ENCODE data around the gene TBCK.
"Not testable (repeated sequence)": the region's sequence is repeated elsewhere in the genome, so short reads cannot be mapped to it uniquely, and the experiment has no call there.

TBCK gene

GRCh38 chr4:106284227-106284626 is 31.8 kb downstream of the TBCK start:
- no peak for DNase-seq

- no peak for DNase-seq
Measured at GRCh38 chr4:106277140-106277675, 38.8 kb downstream of the TBCK start.

GRCh38 chr4:106273831-106274230 is 42.2 kb downstream of the TBCK start:
- DNase-seq, result no peak

GRCh38 chr4:106270736-106271135 is 45.3 kb downstream of the TBCK start:
- DNase-seq, result no peak

GRCh38 chr4:106269711-106270110 is 46.3 kb downstream of the TBCK start:
- DNase-seq, result no peak

- DNase-seq, result no peak
Measured at GRCh38 chr4:106268786-106269185, 47.2 kb downstream of the TBCK start.

DNA sequence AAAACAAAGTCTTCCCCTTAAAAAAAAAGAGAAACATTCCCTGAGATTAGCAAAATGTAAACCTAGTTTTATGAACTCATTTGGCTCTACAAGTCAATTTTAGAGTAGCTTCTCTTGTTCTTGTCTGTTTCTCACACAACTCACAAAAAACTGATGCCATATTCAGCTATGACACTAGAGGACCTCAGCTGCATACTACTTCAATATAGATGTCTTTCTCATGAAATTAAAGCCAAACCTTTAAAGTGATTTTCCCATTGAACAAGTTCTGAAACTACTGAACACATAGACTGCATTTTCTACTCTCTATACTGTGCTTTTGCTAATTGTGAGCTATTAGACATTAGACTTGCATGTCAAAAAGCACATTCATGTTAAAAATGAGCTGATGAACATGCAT is 49.8 kb downstream of the TBCK start:
- DNase-seq, result peak; percentile 15

DNA sequence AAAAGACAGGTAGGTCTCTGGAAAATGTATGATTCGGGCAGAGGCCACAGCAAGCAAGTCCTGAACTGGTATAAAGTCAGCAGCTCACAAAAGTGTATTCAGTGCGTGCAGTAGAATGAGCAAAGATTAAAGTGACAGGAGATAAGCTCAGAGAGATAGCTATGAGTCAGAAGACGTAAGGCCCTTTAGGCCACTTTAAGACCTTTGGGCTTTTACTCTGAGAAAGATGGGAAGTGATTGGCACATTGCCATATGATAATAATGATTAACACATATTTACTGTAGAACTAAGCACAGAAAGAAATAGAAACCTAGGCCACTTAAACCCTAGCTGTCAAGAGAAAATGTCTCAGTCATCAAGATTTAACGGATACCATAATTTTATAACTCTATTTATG is 51.7 kb downstream of the TBCK start:
- DNase-seq, result no peak

DNA sequence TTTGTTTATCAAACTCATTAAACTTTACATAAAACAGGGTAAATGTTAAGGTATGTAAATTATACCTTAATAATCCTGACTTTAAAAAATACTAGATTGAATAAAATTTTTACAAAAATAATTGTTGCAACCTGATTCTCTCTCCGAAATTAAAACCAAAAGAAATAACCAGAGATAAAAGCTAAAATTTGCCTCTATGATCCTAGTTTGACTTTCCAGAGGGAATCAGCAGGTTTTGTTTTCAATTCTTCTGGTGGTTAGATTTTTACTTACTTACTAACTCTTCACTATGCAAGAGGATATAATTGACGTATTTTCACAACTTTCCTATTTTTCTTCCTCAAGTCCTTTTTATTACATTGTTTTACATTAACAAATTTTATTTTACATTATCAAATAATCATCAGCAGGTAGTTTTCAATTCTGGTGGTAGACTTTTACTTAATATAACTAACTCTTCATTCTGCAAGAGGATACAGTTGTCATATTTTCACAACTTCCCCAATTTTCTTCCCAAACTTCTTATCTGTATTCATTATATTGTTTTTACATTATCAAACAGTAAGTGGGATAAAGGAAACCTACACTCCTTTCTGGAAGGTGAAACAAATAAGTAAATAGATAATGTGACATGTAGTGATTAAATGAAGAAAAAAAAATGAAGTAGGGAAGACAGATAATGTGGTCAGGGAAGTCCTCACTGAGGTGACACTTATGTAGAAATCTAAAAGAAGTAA is 52.2 kb downstream of the TBCK start:
- no peak for DNase-seq

DNA sequence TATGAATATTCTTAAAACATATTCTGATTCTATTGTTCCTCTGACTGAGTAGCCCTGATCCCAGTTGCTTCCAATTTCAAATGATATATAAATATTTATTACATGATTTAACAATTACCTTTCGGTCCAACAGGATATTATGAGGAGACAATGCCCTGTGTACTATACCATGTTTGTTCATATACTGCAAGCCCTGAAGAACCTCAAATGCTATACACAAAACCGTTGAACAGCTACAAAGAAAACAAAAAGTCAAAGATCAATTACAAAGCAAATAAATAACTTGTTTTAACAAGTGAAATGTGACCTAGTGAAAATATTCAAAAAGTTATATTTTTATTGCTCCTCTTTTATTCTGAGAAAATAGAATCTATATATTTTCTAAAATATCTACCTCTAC is 54.0 kb downstream of the TBCK start:
- DNase-seq, result no peak

GRCh38 chr4:106258145-106259045 is 57.6 kb downstream of the TBCK start:
- no peak for DNase-seq

DNA sequence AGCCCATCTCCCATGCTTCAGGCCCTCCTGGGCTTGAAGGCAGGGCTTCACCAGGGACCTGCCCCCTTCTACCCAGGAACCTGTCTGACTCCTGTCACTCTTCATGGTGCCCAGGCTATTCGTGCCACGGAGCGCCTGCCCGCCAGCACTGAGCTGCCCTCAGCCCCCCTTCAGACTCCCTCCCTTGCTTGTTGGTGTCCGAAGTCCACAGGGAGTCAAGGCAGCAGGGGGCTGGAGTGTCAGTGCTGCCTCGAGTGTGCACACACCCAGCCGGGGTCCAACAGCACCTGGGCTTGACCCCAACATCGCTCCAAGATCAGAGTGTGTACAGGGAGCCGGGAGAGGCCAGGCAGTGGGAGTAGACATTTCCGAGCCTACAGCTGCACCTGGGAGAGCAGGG is 59.8 kb downstream of the TBCK start:
- DNase-seq, result no peak

DNA sequence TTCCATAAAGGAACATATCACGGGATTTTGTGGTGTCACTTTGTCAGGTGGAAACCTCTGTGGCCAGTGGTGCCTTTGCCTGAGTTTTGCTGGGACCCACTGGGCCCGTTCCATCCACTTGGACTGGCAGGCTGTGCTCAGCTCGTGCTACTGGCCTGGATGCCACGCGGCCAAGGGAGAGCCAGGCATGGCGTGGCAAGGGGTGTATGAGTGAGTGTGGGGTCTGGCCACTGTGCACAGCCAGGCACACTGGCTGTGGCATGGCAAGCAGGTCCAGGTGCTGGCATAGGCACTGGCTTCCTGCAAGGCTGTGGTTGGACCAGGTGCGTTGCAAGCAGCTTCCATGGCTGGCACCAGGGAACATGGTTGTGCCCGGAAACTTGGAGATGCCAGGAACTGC is 60.8 kb downstream of the TBCK start:
- DNase-seq, result no peak

DNA sequence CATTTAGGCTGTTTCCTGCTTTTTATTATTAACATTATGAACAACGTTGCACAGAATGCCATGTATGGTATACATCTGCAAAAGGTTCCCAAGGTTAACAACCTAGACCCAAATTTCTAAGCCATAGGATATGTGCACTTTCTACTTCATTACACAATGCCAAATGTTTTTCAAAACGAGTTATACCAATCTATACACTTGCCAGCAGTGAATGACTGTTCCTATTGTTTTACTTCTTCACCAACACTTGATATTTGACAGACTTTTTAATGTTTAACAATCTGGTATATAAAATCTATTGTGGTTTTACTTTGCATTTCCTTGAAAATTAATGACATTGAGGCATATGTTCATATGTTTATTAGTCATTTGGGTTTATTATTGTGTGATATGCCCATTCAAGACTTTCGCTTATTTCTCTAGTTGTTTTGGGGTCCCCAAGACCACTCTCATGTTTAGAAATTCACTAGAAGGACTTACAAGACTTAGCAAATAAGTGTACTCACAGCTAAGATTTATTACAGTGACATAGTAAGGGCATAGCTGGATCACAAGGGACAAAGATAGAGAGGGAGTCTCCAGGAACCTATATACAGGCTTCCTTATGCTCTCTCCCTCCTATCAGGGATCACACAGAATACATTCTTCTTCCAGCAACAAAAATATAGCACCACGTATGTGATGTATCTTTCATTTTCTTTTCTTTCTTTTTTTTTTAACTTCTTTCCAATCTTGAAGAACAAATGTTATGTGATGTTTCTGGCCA is 62.5 kb downstream of the TBCK start:
- DNase-seq, result no peak

GRCh38 chr4:106247600-106247999 is 68.4 kb downstream of the TBCK start:
- DNase-seq, result no peak

DNA sequence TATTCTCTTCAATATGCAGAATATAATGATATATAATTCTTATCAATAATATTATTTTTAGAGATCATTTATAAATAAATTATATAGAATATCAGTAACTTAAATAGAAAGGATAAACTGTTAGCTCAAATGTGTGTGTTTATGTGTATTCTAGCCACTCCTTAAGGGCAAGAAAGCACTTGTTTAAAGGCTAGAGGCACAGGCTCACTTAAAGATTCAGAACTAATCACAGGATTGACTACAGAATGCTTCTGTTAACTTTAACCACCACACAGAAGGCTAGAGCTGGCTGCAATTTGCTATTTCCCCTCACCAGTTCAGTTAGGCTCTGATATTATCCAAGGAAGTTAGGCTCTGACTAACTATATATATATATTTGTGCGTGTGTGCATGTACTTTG is 69.6 kb downstream of the TBCK start:
- DNase-seq, result no peak

GRCh38 chr4:106245176-106245575 is 70.8 kb downstream of the TBCK start:
- DNase-seq, result no peak

GRCh38 chr4:106240699-106241098 is 75.3 kb downstream of the TBCK start:
- DNase-seq, result no peak

DNA sequence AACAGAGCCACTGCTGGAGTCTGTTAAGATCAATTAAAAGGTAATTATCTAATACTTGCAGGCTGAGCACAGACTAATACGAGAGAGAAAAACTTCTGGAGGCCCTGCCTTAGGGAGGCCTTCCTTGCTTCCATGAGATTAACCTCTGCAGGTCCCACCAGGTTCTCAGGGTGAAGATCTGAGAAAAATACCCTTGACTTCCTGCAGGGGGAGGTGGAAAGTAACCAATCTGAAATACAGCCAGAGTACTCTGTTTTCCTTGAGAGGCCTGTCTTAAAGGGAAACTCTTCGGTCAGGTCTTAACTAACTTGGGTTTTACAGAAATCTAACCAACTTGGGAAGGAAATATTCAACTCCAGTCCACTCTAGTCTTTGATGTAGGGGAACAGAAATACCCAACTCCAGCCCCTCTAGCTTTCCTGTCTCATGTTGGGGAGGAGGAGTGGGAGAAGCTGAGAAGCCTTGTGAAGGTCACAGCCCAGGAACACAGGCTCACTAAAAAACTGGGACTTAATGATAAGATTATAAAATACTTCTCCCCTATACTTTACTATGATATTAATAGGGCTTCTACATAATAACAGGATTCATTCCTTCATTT is 77.1 kb downstream of the TBCK start:
- DNase-seq, result peak; percentile 14

- no peak for DNase-seq
Measured at GRCh38 chr4:106231931-106232330, 84.1 kb downstream of the TBCK start.

DNA sequence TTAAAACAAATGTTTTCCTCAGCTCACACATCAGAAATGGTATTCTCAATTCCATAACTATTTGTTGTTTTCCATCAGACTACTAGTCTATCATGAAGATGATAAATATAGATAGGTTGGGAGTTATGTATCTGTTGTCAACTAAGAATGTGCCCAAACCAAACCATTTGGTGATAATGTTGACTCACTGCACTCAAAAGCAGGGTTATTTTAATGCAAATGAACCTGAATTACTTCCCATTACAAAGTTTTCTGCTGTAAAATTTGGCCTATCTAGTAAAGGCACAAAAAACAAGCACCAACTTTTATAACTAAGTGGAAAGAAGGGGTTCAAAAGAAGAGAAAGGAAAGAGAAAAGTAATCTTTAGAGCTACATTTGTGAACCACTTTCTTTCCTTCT is 93.5 kb downstream of the TBCK start:
- DNase-seq, result no peak

DNA sequence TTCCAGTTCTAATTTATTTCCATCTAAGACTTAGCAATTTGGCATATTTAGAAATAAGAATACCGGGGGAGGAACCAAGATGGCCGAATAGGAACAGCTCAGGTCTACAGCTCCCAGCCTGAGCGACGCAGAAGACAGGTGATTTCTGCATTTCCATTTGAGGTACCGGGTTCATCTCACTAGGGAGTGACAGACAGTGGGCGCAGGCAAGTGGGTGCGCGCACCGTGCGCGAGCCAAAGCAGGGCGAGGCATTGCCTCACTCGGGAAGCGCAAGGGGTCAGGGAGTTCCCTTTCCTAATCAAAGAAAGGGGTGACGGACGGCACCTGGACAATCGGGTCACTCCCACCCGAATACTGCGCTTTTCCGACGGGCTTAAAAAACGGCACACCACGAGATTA is 102.7 kb downstream of the TBCK start:
- DNase-seq, result not testable (repeated sequence)

GRCh38 chr4:106210021-106210420 is 106.0 kb downstream of the TBCK start:
- no peak for DNase-seq

All from CD4-positive, alpha-beta T cell treated with Interleukin-10 for 1 hour (primary cell).